Activated T-helper 9 cell treated with anti-CD3 and anti-CD28 coated beads, Interleukin-2, amount 50 U/mL, for 16 hours (primary cell): ENCODE results near the gene BLCAP.
"Not testable (repeated sequence)": the region's sequence is repeated elsewhere in the genome, so short reads cannot be mapped to it uniquely, and the experiment has no call there.

ENCODE experiments used
- DNase-seq: peaks from one replicate; pipeline ENCODE4 v3.0.0-alpha.2; 2020; ENCODE audit warnings: low read depth

BLCAP gene, protein sequence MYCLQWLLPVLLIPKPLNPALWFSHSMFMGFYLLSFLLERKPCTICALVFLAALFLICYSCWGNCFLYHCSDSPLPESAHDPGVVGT

DNA sequence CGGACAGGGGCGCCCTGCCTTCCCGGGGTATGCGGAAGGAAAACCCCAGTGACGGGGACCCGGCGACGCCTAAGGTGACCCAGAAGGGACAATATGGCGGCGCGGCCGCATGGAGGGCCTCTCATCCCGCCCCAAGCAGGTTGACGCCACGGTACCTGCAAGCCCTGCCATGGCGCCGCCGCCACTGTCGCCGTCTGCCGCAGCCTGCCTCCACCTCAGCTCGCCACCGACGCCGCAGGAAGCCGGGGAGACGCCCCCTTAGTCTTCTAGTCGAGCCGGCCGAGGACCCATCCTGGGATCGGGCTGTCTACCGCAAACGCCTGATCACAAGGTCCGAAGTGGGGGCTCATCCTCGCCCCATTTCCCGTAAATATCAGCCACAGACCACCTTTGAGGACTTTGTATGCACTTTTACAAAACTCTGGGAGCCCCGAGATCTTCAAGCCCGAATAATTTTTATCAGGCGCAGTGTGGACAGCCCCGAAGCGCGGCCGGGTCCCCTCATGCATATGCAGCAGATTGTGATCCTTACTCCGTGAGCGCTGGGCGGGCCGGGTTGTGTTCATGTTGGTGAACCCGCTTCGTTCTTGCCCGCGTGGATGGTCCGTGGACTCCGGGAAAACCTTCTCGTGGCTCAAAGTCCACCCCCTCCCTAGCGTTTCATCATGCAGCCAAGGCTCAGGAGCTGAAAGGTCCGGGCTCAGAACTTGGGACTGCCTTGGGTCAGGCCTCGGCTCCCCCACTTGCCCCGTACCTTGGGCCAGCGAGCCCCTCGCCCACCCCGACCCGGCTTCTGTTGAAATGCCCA lies at the start of gene BLCAP:
Gene BLCAP, minus strand, starts transcription at position 239 of the 808 bp plus-strand sequence. CDS start 8,702 bp downstream, outside the sequence.
- peak; percentile 87 for DNase-seq

DNA sequence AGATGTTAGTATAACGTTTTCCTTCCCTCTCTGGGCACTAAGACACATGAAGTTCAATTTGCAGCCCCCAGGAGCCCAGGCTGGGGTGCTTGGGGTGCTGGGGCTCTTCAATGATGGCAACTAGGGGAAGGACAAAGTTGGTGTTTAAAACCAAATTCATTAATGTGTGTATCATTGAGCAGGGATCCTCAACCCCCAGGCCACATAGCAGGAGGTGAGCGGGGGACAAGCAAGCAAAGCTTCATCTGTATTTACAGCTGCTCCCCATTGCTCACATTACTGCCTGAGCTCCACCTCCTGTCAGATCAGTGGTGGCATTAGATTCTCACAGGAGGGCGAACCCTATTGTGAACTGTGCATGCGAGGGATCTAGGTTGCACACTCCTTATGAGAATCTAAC lies 49.8 kb upstream of the BLCAP start:
- not testable (repeated sequence) for DNase-seq

DNA sequence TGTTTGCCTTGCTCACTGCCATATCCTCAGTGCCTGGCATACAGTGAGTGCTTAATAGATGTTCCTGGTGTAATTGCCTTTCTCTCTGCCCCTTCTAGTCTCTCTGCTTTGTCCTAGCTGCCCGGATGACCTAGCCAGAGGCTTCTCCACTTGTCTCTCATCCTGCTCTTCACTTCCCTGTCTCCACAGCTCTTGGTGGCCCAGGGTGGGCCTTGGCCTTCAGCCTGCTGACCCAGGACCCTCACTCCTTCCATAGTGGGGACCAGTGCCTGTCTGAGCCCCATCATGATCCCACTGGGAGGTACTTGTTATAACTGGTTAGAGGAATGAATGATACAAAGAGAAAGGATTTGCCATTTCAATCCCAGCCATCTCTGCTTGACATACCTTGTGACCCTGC lies 49.2 kb upstream of the BLCAP start:
- no peak for DNase-seq

DNA sequence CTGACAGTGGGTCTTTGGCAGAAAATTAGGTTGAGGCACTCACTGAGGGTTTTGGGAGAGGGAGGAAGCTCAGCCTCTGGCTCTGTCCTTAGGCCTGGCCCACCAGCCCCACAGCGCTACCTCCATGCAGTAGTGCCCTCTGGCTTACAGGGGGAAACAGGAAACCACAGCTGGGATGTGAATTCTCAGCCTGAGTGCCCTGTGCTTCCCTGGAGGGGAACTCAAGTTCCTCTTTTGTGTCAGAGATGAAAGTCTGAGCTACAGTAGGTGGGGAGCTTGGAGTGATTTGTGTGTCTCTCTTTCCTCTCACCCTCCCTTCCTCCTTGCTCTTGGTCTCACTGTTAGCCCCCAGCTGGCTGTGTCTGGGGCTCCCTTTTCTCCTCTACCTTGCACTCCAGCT lies 48.2 kb upstream of the BLCAP start:
- no peak for DNase-seq

DNA sequence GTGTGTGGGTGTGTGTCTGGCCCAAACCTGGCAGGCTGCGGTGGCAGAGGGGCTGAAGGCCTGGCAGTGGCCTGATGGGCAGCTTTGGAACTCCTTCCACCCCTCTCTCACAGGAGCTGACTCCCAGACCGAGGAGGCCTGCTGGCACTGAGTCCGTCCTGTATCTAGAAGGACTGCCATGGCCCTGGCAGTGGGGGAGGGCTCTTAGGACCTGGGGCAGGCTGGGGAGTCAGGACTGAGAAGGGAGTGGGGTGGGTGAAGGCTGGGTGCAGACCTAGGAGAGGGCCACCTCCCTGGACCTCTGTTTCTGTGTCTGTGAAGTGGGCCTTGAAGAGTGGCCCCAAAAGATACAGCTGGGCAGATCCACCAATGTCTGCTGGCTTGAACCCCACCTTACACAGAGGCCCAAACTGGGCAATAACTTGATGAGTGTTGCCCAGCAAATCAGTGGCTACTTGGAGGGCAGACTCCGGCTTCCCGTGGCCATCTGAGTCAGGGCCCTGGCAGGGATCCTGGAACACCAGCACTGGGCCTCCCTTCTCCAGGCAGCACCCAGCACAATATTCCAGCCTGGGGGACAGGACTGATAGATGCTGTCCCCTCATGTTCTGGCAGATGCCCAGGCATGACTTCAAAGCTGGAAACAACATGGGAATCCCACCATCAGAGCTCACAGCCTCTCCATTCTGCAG lies 46.7 kb upstream of the BLCAP start:
- DNase-seq = no peak

DNA sequence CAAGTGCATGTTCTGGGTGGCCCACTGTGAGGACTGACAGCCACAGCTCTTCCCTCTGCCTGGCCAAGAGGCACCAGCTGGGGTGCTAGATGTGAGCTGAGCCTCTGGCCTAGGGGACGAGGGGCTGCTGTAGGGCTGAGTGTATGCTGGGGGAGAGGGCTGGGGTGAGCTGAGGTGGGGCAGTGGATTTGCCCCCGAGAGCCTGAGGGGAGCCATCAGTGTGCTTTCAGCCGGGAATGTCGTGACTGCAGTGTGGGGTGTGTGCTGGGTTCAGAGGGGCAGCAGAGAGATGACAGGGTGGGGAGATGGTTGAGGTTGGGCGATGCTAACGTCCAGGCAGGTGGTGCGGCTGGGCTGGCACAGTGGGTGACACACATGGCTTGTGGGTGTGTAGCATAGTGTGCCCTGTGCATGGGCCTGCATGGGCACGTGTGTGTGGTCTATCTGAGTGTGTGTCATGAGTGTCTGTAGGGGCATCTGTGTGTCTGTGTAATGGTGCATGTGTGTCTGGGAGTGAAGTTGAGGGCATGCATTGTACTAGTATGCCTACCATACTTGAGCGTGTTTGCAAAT lies 46.0 kb upstream of the BLCAP start:
- DNase-seq = no peak

DNA sequence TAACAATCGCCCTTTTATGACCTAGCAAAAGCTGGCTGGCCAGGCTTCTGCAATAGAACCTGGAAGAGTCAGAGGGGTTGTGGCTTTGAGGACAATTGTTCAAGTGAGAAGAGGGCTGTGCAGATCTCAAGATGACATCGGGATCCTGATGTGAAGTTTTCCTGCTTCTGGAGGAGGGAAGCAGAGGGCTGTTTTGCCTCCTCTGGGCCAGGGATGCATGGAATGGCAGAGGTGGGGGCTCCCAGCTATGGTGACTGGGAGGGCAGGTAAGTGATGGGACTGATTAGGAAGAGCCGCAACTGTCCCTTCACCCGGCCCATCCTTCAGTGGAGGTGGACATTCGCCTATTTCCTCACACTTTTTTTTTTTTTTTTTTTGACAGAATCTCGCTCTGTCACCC lies 43.4 kb upstream of the BLCAP start:
- DNase-seq = no peak

DNA sequence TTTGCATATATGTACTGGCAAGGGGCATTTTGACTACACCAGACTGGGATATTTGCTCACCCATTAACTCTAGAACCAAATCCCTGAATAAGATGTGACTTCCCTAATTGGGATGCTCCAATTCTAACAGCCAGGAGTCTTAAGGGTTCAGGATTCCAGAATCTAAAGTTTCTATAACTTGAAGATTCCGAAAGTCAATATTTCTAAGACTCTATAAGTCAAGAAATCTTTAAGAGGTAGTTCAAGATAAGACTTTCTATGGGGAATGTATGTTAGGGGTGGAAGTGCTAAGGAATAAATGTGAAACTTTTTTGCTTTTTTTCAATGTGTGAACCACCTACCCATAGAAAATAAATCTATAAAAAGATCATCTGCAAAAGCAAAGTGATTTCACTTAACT lies 42.7 kb upstream of the BLCAP start:
- no peak for DNase-seq

DNA sequence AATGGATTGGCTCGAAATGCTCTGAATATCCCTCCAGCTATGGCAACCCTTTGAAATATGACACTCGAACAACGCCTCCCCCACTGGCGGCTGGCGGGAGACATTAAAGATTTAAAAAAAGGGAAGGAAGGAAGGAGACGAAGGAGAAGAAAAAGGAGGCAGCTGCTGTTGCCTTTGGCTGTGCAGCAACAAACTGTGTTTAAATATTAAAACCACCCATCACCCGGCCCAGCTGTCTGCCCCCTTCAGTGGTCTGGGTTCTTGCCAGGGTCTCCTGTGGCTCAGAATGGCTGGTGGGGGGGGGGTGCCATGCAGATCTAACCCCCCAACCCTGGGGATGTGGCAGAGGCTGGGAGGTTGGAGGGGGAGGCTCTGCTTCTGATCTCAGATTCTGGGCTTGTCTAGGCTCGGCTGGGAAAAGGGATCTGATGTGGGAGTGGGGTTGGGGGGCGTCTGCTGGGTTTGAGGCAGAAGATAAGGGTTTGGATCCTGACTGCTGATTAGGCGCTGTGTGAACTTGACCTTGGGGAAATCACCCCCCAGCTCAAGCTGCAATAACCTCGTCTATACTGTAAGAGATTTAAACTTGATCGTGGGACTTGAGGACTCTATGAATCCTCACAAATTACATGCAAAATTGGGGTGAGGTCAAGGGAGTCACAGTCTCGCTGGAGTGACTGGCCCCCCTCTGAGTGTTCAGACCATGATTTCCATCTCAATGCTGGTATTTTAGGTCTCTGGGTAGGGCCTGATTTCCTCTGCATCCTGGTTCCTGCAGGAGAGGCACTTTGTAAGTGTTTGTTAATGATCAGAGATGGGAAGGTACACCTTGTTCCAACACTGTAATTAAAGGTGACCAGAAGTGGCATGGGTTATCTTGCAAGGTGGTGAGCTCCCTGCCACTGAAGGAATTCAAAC lies 40.3 kb upstream of the BLCAP start:
- no peak for DNase-seq

DNA sequence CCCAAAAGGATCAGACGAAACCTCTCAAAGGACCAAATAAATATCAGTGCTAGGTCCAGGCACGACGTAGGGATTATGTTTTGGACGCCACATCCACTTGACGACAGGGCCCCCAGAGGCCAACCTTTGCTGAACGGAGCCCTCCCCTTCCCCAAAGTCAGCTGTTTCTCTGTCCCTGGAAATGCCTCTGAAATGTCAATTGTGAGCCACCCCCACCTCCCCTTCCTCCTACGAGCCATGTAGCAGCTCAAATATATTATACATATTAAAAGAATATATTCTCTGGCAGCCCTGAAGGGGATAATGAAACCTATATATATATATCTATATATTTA lies 39.6 kb upstream of the BLCAP start:
- no peak for DNase-seq

DNA sequence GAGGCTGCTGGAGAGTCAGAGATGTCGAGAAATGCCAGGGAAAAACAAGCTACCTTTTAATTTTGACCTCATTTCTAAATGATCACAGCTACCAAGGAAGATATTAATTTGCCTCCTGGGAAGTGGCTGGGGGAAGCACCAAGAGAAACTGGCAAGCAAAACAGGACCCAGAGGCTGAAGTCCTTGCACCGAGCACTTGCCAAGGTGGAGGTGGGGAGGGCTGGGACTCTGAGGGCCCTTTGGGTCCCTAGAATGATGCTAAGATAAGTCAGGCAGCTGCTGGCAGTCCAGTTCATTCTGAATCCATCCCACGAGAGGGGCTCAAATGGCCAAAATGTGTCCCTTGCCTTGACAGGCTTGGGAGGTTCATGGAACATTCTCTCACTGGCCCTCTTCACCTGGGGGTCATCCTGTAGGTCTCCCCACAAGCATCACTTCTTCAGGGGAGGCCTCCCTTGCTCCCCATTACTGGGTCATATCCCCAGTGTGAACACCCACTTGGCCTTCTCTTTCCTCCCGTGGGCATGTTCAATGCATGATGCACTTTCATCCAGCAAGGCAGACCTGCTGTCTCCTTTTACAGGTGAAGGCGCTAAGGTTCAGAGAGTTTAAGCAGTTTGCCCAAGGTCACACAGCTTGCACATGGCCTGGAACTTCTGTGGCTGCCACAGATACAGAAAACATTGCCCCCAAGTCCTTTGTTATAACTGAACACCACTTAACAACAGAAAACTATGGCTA lies 39.1 kb upstream of the BLCAP start:
- DNase-seq = no peak

DNA sequence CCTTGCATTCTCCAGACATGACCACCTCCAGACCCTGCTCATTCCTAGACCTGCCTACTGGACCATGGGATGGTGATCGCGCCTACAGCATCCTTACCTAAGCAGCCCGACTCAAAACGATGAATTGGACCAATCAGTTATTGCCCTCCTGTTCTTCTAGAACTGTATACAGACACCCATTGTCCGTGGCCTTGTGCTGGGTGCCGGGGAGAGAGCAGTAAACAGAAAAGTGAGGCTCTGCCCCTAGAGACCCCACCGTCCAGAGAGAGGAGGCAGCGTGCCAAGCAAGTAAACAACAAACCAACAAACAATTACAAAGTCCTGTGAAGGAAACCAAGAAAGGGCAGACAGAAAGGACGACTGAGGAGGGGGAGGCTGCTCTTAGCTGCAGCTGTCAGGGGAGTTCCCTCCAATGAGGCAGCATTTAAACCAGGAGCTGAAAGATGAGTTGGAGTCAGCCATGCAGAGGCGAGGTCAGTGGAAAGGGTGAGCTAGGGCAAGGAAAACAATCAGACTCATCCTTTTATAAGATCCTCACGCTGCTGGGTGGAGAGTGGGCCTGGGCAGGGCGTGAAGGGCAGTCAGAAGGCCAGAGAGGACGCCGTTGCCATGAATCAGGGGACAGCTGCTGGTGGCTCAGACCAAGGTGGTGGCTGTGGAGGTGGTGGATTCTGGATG lies 37.6 kb upstream of the BLCAP start:
- DNase-seq = no peak

DNA sequence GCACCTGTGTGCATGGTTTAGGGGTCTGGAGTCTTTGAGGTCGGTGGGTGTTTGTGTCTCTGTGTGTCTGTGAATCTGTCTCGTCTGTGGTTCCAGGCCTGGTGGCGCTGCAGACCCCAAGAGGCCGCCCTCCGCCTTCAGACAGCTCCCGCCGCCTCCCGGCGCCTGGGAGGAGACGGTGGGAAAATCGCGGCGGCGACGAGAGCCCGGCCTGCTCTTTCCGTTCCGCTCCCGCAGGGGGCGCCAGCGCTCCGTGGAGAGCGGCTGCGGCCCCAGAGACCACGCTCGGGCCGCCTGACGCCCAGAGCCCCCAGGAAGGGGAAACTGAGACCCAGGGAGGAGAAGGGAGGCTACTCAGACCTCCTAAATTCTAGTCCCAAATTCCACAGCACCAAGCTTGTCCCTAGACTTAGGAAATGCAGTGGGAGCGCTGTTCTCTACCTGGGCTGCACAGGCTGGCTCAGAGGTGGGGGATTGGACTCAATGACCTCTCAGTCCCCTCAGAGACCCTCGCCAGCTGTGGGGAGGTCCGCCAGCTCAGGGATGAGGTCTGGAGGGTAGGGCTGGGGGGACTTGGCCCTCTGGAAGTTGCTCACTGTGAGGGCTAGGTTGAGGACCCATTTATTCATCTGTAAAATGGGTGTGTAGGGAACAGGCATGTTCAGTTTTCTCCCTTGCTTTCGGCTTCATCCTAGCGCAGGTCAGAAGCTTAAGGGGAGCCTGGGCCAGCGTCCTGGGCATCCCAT lies 36.9 kb upstream of the BLCAP start:
- no peak for DNase-seq

DNA sequence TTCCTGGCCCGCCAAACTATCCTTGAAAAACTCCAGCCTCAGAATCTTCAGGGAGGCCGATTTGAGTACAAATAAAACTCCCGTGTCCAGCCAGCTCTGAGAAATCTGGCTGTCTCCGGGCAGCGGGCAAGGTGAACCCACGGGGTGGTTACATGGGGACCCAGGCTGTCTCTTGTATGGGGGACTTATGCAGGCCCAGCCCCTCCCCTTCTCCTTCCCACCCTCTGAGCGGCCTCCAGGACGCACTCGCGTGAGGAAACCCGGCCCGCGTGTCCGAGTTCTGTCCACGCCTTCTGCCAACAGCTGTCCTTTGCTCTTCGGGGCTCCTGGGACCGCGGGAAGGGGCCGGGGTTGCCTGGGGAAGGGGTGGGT lies 36.3 kb upstream of the BLCAP start:
- DNase-seq = no peak

DNA sequence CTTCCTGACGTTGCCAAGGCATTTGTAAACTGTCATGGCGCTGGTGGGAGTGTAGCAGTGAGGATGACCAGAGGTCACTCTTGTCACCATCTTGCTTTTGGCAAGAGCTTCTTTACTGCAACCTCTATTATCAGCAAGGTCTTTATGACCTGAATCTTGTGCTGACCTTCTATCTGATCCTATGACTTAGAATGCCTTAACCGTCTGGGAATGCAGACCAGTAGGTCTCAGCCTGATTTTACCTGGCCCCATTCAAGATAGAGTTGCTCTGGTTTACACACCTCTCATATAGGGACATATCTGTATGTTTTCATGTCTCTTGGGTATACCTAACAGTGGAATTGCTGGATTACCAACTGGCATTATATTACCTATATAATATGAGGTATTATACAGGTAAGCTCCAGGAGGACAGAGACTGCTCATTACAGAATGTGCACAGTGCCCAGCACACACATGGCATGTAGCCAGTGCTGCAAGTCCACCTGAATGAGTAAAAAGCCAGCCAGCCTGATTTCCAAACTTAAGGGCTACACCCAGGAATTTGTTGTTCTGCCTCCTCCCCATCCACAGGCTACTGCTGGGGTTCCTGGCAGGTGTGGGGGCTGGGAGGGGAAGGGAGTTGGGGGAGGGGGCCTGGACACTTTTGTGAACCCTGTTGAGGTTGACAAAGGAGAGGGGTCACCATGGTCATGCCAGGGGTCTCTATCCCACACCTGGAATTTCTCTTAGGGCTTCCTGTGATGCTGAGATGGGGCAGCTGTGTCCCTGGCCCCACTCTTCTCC lies 35.2 kb upstream of the BLCAP start:
- no peak for DNase-seq

DNA sequence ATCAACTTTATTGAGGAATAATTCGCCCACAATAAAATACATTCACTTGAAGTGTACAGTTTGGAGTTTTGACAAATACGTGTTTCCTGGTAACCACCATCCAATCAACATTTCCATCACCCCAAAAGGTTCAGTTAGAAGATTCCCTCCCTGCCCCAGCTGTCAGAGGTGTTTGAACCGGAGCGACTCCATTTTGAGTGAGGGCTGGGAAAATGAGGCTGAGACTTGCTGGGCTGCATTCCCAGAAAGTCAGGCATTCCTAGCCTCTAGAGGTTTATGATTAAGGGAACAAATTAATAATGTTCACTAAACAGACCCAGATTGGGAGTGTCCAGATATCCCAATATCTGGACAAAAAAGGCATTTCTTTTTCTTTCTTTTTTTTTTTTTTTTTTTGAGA lies 33.0 kb upstream of the BLCAP start:
- no peak for DNase-seq

DNA sequence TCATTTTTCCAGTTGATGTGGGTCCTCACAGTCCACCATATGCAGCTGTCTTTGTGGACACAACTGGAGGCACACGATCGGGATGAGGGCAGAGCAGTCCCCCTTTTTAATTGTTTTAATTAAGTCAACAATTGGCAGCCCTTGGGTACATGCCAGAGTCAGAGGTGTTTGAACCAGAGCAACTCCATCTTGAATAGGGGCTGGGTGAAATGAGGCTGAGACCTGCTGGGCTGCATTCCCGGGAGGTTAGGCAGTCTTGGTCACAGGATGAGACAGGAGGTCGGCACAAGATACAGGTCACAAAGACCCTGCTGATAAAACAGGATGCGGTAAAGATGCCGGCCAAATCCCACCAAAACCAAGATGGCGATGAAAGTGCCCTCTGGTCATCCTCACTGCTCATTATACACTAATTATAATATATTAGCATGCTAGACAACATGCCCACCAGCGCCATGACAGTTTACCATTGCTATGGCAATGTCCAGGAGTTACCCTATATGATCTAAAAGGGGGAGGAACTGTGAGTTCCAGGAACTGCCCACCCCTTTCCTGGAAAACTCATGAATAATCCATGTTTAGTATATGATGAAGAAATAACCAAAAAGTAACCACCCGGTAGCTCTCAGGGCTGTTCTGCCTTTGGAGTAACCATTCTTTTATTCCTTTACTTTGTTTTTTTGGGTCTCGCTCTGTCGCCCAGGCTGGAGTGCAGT lies 31.8 kb upstream of the BLCAP start:
- DNase-seq = no peak

DNA sequence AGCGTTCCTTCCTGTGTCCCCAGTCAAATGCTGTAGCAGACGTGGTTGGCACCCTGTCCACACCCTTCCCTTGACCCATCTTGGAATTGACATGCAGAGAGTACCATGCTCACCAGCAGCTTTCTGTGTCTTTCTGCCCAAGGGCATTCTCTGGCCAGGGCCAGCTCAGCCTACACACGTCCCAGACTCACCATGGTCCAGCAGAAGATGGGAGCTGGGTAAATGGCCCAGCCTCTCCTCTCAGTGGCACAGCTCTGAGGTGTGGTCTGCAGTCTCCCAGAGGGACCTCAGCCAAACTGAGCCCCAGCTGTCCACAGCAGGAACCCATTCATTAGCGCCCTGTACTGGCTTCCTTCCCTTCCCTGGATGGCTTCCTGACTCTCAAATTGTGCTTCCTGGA lies 31.1 kb upstream of the BLCAP start:
- DNase-seq = no peak

DNA sequence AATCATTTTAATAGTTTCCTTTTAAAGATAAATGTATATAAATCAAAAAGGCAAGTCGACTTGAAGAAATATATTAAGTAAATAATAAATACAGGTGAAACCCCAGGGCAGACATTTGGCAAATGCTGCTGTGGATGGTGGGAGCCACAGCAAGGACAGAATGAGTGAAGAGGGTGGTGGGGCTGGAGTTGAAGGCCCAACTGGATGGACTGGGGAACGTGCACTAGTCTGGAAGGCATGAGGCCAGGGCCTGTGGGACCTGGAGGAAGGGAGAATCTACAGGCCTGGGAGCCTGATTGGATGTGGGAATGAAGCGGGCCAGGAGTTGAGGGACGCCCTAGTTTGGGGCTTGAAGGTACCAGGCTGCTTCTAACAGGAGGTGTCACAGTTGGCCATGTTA lies 30.6 kb upstream of the BLCAP start:
- no peak for DNase-seq
